NCI-H128 (cell line): ENCODE measurements around the gene NLRP3.
"Not testable (repeated sequence)": the region's sequence is repeated elsewhere in the genome, so short reads cannot be mapped to it uniquely, and the experiment has no call there.

Experiments
- DNase-seq: peaks from one replicate; lab custom pipeline; 2025; ENCODE audit not compliant: unreplicated experiment; lab: John Stamatoyannopoulos, UW

The NLRP3 gene

DNA sequence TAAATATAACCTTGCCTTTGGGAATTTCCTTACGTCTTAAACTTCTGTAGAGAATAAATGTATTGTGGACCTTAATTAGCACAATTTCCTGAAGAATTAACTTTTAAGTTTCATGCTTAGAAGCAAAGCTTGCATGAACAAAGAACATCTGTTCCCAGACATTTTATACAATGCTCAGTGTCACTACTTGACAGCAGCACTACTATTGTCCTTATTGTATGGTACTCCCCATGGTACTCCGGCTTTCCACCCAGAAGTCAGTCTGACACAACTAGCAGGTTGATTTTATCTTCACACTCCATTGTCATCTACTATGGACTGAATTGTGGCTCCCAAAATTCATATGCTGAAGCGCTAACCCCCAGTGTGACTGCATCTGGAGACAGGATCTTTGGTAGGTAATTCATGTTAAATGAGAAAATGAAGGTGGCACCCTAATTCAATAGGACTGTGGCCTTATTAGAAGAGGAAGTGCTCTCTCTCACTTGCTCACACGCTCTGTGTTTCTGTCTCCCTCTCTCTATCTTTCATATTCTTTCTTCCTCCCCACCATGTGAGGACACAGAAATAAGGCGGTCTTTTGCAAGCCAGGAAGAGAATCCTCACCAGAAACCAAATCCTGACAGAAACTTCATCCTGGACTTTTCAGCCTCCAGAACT lies 52.6 kb downstream of the NLRP3 start:
- DNase-seq = no peak

DNA sequence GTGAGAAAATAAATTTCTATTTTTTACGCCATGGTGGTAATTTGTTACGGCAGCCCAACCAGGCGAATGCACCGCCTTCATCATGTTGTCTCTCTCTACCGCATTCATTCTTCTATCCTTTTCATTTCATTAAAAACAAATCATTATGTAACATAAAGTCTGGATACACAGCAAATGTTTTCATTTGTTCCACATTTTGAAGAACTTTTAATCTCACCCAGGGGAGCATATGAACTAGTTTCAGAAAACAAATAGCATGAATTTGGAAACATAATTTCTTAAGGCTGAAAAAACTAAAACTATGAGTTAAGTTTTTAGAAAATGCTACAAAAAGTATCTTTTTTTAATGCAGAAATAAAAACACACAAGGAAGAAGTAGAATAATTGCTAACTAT lies 53.2 kb downstream of the NLRP3 start:
- no peak for DNase-seq

DNA sequence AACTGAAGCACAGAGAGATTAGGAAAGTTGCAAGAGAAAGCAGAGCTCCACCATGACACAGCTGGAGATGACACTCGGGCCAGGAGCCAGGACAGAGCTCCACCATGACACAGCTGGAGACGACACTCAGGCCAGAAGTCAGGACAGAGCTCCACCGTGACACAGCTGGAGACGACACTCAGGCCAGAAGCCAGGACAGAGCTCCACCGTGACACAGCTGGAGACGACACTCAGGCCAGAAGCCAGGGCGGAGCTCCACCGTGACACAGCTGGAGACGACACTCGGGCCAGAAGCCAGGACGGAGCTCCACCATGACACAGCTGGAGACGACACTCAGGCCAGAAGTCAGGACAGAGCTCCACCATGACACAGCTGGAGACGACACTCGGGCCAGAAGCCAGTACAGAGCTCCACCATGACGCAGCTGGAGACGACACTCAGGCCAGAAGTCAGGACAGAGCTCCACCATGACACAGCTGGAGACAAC lies 55.0 kb downstream of the NLRP3 start:
- DNase-seq = not testable (repeated sequence)

DNA sequence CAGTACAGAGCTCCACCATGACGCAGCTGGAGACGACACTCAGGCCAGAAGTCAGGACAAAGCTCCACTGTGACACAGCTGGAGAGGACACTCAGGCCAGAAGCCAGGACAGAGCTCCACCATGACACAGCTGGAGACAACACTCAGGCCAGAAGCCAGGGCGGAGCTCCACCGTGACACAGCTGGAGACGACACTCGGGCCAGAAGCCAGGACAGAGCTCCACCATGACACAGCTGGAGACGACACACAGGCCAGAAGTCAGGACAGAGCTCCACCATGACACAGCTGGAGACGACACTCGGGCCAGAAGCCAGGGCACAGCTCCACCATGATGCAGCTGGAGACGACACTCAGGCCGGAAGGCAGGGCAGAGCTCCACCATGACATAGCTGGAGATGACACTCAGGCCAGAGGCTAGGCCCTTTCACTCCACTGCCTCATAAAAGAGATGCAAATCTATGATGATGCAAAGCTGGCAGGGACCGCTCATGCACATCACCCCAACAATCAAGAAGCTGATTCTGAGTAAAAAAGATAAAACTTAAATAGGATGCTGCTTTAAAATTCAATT lies 55.6 kb downstream of the NLRP3 start:
- no peak for DNase-seq

DNA sequence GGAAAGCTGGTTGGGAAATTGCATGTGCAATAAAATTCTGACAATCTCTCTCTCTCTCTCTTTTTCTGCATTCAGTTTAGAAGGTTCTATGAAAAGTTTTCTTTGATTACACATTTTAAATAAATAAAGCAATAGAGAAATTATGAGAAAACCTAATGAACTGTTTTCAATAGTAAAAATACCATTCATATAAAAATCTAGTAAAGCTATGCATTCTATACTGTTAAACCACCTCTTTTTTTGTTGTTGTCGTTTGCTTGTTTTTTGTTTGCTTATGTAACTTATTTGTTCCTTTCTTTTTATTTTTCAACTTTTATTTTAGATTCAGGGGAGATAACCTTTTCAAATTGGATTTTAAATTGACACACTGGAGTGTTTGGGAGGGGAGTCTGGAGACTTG lies 56.1 kb downstream of the NLRP3 start:
- DNase-seq = no peak

DNA sequence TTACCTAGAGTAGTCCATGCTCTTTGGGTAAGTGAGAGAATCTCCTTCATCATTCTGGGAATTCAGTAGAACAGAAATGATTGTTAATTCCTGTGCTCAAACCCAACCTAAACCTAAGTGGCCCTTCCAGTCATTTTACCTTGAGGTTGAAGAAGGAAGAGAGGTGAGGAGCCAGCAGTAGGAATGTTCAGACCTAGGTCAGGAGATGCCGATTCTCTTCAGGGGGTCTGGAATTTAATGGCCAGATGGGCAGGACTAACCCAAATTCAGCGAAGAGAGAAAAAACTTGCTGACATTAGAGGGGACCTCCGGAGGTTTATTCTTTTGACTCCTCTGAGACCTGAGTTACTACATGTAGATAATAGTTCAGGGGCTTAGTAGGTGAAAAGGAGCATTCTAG lies 58.4 kb downstream of the NLRP3 start:
- DNase-seq = no peak

DNA sequence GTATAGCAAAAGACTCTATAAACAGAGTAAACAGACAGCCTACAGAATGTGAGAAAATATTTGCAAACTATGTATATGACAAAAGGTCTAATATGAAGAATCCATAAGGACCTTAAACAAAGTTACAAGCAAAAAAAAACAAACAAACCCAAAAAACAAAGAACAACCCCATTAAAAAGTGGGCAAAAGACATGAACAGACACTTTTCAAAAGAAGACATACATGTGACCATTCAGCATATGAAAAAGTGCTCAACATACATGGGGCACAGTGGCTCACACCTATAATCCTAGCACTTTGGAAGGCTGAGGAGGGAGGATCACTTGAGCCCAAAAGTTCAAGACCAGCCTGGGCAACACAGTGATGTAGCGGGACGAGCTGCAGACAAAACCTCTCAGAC lies 59.8 kb downstream of the NLRP3 start:
- DNase-seq = no peak

DNA sequence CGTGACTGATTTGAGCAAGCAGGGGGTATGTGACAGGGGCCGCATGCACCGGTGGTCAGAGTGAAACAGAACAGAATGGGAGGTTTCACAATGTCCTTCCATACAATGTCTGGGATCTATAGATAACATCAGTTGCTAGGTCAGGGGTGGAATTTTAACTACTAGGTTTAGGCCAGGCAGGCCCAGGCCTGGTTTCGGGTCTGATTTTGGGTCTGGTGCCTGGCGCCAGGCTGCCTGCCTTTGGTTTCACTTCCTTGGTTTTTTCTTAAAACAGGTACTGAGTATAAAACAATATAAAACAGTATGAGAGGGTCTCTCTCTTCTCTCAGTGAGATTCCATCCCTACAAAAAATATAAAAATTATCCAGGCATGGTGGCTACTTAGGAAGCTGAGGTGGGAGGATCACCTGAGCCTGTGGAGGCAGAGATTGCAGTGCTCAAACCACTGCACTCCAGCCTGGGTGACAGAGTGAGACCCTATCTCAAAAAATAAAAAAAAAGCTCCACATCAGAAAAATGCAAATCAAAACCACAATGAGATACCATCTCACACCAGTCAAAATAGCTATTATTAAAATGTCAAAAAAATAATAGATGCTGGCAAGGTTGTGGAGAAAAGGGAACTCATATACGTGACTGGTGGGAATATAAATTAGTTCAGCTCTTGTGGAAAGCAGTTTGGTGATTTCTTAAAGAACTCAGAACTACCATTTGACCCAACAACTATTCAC lies 60.5 kb downstream of the NLRP3 start:
- not testable (repeated sequence) for DNase-seq

DNA sequence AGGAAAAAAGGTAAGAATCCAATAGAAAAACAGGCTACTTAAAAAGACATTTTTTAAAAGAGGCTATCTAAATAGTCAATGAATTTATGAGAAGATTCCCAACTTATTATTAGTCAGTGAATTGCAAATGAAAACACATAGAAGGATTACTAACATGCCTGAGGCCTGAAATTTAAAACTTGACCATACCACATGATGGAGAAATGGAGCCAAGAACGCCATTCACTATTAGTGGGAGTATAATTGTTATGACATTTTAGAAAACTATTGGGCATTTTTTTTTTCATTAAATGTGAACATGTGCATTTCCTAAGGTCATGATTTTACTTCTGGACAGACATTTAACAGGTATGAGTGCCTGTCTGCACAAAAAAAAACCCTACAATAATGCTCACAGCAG lies 66.8 kb downstream of the NLRP3 start:
- no peak for DNase-seq

DNA sequence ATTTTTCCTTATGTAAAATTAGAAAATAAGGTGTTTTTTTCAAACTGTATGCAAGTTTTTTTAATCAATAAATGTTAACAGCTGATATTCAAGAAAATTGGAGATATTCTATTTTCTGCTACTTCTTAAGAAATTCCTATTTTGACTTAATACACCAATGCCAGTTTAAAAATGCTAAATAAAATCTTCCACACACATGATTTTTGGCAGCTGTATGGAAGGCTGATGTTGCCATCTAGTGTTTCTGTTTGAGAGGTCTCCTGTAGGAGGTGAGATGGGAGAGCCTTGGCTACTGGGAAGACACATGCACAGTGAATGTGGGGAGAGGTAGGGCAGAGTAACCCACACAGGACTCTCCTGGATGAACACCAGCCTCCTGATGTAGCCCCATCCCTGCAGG lies 71.1 kb downstream of the NLRP3 start:
- no peak for DNase-seq

DNA sequence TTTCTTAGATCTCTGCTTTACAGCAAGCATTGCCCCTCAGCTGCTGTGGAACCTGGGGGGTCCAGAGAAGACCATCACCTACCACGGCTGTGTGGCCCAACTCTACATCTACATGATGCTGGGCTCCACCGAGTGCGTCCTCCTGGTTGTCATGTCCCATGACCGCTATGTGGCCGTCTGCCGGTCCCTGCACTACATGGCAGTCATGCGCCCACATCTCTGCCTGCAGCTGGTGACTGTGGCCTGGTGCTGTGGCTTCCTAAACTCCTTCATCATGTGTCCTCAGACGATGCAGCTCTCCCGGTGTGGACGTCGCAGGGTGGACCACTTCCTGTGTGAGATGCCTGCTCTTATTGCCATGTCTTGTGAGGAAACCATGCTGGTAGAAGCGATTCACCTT lies 75.4 kb downstream of the NLRP3 start:
- DNase-seq = no peak

DNA sequence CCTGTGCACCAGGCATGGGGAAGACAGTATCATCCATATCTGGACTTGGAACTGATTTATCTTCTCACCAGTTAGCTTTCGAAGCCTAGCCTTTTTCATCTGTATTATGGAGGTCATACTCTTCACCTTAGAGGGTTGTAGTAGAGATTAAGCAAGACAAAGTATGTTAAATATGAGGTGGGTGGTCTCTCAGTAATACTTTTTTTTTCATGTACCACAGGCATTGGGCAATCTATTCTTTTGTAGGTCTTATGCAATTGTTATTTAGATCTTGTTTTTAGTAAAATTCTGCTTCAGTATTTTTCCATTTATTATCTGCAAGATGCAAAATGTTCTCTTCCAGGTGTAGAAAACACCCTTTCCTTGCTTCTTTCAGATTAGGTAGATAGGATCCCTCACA lies 77.1 kb downstream of the NLRP3 start:
- DNase-seq = no peak

DNA sequence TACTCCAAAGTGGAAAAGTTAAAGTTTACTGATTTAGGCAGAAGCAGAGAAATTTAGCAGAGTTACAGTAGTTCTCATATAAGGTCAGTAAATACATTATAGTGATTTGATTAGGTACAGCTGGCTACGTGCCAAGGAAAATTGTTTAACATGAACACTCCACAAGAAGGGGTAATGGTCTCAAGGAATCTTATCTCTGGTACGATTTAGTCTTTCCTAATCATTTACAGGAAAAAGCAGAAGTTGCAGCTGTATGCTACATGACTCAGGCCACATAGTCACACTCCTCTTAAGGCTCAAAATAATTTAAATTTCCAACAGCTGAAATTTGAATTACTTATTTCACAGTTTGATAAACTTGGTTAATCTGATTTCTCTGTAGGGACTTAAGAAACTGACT lies 78.8 kb downstream of the NLRP3 start:
- DNase-seq = no peak

DNA sequence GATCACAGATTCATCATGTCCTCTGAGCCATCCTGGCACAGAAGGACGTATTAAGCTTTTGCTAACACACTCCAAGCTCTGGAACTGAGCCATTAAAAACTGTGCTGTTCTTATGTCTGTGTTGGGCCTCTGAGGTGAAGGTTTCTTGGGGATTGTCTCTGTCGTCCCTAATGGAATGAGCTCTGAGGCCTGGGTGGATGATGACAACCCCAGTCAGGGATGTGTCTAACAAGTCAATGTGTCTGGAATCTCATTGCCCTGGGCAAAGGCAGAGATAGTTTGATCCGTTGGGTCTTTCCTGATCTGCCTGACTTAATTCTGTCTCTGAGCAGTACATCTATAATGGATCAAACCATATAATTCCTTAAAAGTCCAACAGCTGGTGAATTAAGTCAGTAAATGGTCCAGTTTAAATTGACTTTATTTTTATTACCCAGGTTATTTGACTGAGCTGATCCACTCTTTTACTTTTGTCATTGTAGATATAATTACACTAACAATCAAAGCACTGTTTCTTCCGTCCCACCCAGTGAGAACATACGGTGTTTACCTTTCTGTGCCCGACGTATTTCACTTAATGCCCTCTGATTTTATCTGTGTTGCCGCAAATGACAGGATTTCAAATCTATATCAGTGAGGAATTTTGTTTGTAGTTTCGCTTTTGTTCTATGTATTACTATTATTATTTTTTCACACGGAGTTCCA lies 80.8 kb downstream of the NLRP3 start:
- no peak for DNase-seq
